ENCODE measurements around the gene RGL1. TPM values are rescaled to one million over a fixed set of nuclear protein-coding genes. Genes with fewer than 3 reads are reported as not detected.
A peak's percentile ranks its signal among the peaks of the same experiment; 100 is the strongest.

The RGL1 gene
- total RNA-seq, 4 donors from 2014 or later = 12.1 to 13.8 (median 13.0) TPM

- in situ Hi-C loops (cut with MboI; ENCODE audit: low pct_ligation_motif_present in 1 of 4, low pct_unique_long_range_greater_than_20kb in 1 of 4, low sequenced_read_pairs in 3 of 4) = no loop called here
- no peaks in the 10 kb centered on the region for H3K27me3 ChIP-seq
- WGBS, 2 donors (ENCODE audit: low coverage in 1 of 2) = 82 to 85% methylated on average over 3 of the region's 3 CpGs
- H3K27ac ChIP-seq = peak overlapping the region; percentile 55 to 80 (median 72)
- H3K36me3 ChIP-seq = no peaks in the 10 kb centered on the region
- intact Hi-C loops (cut with DNase I; ENCODE audit: low total_unique reads) = no loop called here
- H3K9me3 ChIP-seq = no peaks in the 10 kb centered on the region
- peaks cover 8 to 31% (median 11%) of the 10 kb centered on the region in 4 donors for H3K4me1 ChIP-seq
- no peak for DNase-seq
- H3K4me3 ChIP-seq = no peak overlapping the region
- no peak for TF ChIP-seq POLR2A (IDR thresholded peaks at IDR 0.05)
- peak in 2 of 3 donors; percentile 7 to 41 for TF ChIP-seq POLR2AphosphoS5 (IDR thresholded peaks at IDR 0.05)
- no peak for TF ChIP-seq CTCF (IDR thresholded peaks at IDR 0.05)
- no peak for TF ChIP-seq EP300 (IDR thresholded peaks at IDR 0.05; ENCODE audit: low read depth)
Measured at GRCh38 chr1:183821889-183822611, 17.1 kb downstream of the RGL1 start.

- DNase-seq = no peak
- no peak overlapping the region for H3K27ac ChIP-seq
- 74 to 75% methylated on average over 1 of the region's 1 CpG for WGBS, 2 donors (ENCODE audit: low coverage in 1 of 2)
- no peaks in the 10 kb centered on the region for H3K36me3 ChIP-seq
- intact Hi-C loops (cut with DNase I; ENCODE audit: low total_unique reads) (no loop called here), in situ Hi-C loops (cut with MboI; ENCODE audit: low pct_ligation_motif_present in 1 of 4, low pct_unique_long_range_greater_than_20kb in 1 of 4, low sequenced_read_pairs in 3 of 4) (no loop called here)
- TF ChIP-seq POLR2A (IDR thresholded peaks at IDR 0.05) (no peak), EP300 (IDR thresholded peaks at IDR 0.05; ENCODE audit: low read depth) (no peak)
- H3K27me3 ChIP-seq = no peaks in the 10 kb centered on the region
- no peak overlapping the region for H3K4me3 ChIP-seq
- H3K9me3 ChIP-seq = no peaks in the 10 kb centered on the region
- H3K4me1 ChIP-seq = peaks cover 0 to 38% (median 6%) of the 10 kb centered on the region in 4 donors
Measured at GRCh38 chr1:183824291-183824690, 19.4 kb downstream of the RGL1 start.

GRCh38 chr1:183827801-183828200 is 22.9 kb downstream of the RGL1 start:
- H3K27me3 ChIP-seq = no peaks in the 10 kb centered on the region
- peaks cover 0 to 23% (median 1%) of the 10 kb centered on the region in 4 donors for H3K4me1 ChIP-seq
- no peaks in the 10 kb centered on the region for H3K36me3 ChIP-seq
- in situ Hi-C loops (cut with MboI; ENCODE audit: low pct_ligation_motif_present in 1 of 4, low pct_unique_long_range_greater_than_20kb in 1 of 4, low sequenced_read_pairs in 3 of 4) (no loop called here), intact Hi-C loops (cut with DNase I; ENCODE audit: low total_unique reads) (no loop called here)
- no peaks in the 10 kb centered on the region for H3K9me3 ChIP-seq
- no peak for DNase-seq
- peak overlapping the region in 3 of 4 donors; percentile 17 to 19 (median 18) for H3K27ac ChIP-seq
- TF ChIP-seq POLR2AphosphoS5 (IDR thresholded peaks at IDR 0.05) (no peak), EP300 (IDR thresholded peaks at IDR 0.05; ENCODE audit: low read depth) (no peak), POLR2A (IDR thresholded peaks at IDR 0.05) (no peak), CTCF (IDR thresholded peaks at IDR 0.05) (no peak)
- no peak overlapping the region for H3K4me3 ChIP-seq

- no peak for DNase-seq
- TF ChIP-seq POLR2AphosphoS5 (IDR thresholded peaks at IDR 0.05) (no peak), CTCF (IDR thresholded peaks at IDR 0.05) (no peak), POLR2A (IDR thresholded peaks at IDR 0.05) (no peak), EP300 (IDR thresholded peaks at IDR 0.05; ENCODE audit: low read depth) (no peak)
- Histone ChIP-seq H3K4me3 (no peak overlapping the region), H3K27ac (no peak overlapping the region), H3K9me3 (no peaks in the 10 kb centered on the region), H3K4me1 (peaks cover 0 to 29% (median 3%) of the 10 kb centered on the region in 4 donors), H3K27me3 (no peaks in the 10 kb centered on the region), H3K36me3 (no peaks in the 10 kb centered on the region)
- intact Hi-C loops (cut with DNase I; ENCODE audit: low total_unique reads) = no loop called here
- 84% methylated on average over 1 of the region's 1 CpG; no CpG with 5 or more reads in 1 of the 2 donors for WGBS, 2 donors (ENCODE audit: low coverage in 1 of 2)
- in situ Hi-C loops (cut with MboI; ENCODE audit: low pct_ligation_motif_present in 1 of 4, low pct_unique_long_range_greater_than_20kb in 1 of 4, low sequenced_read_pairs in 3 of 4) = no loop called here
Measured at GRCh38 chr1:183830389-183830788, 25.5 kb downstream of the RGL1 start.
